Raji (cell line): Measurements from ENCODE around the gene CCDC33.

ENCODE experiments used
- POLR2A ChIP-seq: IDR thresholded peaks from 2 replicates; pipeline ENCODE4 v1.6.1; 2011; ENCODE audit warnings: low read depth, low read length, control low read depth; ENCODE audit not compliant: insufficient read depth

CCDC33 gene

DNA sequence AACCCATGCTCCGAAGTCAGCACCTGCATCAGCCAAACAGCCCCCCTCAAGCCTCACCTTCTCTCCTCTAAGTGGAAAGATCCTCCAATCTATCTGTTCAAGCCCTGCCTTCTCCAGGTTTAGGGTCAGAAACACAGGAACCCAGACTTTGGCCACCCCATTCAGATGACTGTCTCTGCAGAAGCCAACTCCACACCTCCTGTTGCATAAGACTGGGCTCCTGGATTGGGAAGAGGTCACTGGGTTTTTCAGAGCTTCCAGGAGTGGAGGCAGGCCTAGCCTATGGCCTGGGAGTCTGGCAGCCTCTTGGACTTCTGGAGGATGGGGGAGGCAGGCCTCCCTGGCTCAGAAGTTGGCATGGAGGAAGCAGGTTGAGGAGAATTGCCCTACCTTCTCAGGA is 21.5 kb downstream of the CCDC33 start:
- no peak for TF ChIP-seq POLR2A

DNA sequence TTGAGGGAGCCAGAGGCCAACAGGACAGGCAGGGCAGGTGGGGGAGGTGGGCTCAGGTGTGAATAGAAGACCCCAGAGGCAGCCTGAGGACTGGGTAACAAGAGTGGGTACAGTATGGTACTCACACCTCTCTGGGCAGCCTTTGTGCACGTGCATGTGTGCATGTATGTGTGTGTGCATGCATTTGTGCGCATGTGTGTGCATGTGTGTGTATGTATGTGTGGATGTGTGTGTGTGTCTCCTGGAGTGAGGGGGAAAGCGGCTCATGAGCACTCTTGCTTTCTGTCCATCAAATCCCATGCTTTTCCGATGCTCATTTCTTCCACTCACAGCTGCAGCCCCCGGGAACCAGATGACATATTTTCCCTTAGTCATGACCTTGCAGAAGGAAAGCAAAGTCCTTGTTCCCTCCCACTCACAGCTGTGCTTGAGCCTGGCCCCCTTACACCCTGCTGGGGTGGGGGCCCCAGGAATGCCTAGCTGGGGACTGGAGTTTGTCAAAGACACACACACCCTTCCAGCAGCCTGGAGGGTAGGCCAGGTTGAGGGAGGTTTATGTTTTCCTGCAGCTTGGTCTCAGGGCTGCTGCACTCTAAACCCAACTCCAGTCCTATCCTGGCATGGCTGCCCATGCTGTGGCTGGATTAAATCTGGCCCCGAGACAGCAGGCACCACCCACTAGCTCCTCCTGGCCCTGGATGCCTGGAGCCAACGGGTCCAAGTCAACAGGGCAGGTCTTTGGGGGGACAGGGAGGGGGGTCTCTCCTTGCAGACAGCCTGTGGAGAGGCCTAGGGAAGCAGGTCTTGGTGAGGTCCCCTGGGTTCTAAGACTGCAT is 22.5 kb downstream of the CCDC33 start:
- no peak for TF ChIP-seq POLR2A

DNA sequence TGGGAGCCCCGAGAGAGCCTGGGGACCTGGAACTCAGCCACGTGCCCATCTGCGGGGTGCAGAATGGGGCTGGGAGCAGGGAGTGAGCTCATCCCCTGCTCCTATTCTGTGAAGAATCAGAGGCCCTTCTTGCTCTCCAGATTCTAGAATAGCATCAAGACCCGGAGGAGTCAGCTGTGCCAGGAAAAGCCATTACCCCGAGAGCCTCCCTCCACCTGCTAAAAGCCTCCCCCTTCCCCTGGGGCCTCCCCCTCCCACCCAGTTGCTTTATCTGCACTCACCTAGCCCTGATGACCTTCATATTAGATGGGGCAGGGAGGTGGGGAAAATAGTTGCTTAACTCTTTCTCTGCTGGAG is 23.1 kb downstream of the CCDC33 start:
- no peak for TF ChIP-seq POLR2A

DNA sequence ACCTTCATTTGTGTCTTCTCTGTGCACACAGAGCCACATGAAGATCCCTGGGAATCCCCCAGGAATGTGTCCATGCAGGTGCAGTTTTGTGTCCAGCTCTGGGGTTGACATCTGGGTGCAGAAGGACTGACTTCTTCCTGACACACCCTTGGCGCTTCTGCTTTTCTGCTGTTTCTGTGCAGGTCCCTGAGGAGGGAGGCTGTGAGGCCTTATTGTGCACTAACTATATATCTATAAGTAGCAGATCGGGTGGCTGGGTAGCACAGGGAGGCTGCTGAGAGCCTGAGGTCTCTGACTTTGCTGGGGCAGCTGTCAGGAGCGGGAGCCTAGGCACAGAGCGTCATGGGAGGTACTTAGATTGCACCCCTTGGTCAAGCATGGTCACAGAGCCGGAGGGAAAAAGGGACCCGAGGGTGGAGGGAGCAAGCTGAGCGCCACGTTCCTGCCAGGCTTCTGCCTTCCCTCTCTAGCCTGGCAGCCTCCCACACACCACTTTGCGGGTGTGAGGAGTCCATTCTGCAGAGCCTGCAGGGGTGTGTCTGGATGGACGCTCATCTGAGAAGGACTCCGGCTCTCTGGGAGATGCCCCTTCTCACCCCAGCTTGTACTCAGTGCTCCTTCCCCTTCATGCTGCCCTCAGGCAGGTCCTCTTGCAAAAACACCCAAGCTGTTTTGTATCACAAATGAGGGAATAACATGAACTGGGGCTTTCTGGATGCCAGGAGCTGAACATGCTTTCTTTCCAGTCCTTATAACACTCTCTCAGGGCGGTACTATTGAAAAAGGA is 23.9 kb downstream of the CCDC33 start:
- no peak for TF ChIP-seq POLR2A

DNA sequence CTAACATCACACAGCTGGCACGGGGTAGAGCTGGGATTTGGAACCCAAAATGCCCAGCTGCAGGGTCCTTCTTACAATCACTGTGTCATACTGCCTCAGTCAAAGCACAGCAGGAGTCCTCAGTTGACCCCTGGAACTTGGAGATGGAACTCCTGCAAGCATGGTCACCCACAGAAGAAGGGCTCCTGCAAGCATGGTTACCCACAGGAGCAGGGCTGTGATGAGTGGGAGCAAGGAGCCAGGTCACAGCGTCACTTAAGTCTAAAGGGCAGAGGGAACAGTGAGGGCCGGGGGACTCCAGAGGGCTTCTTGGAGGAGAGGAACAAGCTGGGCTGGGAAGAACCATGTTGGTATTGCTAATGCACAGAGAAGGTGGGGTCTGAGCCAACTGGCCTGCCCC is 24.9 kb downstream of the CCDC33 start:
- no peak for TF ChIP-seq POLR2A

DNA sequence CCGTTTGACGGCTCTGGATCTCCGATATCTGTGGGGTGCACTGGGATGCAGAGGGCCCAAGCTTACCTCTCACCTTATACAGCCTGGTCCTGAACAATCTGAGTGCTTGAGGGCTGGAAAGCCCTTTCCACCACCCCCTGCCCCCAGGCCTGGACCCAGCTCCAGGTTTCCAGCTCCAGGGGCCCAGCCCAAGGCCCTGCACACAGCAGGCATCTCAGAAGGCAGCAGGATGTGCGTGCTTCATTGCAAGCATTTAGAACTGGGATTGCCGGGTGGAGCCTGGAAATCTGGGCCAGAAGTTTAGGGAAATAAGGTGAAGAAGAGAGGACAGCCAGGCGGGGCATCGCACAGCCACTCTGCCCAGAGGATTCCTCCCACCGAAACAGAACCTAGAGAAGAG is 25.6 kb downstream of the CCDC33 start:
- TF ChIP-seq POLR2A, result no peak

DNA sequence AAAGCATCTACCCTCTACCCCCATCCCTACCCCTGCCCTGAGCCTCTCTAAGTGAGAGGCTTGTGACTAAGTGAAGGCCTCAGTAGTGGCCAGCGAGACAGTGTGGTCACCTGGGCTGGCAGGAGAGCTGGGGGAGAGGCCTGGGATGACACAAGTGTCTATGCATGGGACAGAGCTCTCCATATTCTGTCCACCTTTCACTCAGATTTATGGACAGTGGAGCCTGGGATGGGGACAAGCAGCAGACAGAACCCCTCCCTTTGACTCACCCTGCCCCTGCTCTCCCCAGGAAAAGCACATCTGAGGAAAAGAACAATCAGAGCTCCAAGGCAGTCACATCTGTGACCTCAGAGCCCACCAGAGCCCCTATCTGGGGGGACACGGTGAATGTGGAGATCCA is 26.0 kb downstream of the CCDC33 start:
- TF ChIP-seq POLR2A, result no peak

DNA sequence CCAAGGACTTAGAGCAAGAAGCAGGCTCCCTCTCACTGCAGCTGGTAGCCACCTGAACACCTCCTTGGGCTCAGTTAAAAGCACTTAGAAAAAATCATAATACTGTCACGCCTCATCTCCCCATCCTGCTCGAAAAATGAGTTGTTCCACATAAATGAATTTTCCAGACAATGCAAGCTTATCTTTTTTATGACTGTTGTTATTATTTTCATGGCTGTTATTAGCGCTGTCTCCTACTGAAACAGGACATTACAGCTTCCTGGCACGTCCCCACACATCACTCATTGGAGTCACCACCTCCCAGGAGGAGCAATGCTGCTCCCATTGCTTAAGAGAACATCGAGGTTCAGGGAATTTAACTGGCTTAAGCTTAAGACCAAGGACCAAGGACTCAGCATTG is 26.5 kb downstream of the CCDC33 start:
- no peak for TF ChIP-seq POLR2A

DNA sequence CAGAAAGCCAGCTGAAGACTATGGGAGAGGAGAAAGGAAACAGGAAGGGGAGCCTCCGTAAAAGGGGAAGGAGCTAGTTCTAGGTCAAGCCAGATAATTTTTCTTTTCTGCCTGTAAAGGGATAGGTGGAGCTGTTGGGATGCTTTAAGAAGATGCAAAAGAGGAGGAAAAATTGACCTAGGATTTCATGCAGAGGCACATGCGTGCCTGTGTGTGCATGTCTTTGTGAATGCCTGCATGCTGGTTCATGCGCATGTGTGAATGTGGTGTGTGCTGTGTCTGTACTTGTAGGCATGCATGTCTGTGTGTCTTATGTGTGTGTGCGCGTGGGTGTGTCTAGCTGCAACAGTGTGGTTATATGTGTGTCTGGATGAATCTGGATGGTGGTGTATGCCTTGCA is 27.3 kb downstream of the CCDC33 start:
- no peak for TF ChIP-seq POLR2A

DNA sequence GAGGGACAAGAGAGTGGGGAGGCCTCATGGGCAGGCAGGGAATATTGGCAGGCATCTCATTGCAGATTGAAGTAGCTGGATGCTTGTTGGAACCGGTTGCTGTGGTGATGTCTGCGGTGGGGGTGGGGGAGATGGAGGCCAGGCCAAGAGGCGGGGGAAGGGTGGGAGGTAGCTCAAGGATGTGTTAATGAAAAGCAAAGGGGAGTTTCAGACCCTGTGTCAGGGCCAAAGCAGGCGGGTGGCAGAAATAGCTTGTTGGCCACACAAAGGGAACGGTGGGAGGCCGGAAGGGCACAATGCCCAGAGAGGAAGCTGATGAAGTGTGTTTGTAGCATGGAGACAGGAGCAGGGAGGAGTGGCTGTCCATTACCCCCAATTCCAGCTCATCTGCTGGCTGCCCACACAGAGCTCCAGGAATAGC is 28.0 kb downstream of the CCDC33 start:
- TF ChIP-seq POLR2A, result no peak

DNA sequence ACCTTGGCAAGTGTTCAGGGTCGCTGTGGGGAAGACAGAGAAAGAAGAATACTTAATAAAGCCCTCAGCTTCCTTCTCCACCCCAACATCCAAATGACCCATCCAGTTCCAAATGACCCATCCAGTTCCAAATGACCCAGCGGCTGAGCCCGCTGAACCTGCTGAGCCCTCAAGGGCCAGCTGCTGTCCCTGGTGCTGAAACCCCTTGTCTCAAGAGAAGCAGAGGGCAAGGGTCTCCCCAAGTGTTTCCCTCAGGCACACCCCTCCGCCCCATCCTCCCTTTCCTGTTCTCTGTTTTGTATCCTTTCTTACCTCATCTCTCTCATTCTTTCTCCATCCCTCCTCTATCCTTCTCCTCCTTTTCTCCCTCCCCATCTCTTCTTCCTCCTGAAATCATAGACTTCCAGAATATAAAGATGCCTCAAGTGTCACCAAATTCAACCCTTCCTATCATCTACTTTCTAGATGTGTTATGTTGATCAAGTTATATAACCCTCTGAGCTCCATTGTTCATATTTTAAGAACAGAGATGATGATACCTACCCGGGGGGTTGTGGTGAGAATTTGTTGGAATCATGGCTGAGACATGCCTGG is 29.0 kb downstream of the CCDC33 start:
- TF ChIP-seq POLR2A, result no peak

DNA sequence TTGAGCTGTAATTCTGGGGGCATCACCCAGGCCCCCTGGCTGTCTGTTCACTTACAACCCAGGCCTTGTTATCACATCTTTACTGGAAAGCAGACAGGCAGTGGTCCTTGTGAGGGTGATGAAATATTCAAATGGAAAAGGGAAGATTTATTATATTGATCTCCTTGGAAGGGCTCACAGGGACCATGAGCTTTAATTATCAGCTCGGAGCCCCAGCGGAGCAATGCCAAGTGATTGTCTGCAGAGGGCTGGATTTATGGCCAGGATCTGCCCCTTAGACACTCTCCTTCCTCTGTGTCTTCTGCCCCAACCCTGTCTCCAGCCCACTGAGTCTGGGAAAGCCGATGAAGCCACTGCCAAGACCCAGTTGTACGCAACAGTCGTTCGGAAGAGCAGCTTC is 31.9 kb downstream of the CCDC33 start:
- no peak for TF ChIP-seq POLR2A

DNA sequence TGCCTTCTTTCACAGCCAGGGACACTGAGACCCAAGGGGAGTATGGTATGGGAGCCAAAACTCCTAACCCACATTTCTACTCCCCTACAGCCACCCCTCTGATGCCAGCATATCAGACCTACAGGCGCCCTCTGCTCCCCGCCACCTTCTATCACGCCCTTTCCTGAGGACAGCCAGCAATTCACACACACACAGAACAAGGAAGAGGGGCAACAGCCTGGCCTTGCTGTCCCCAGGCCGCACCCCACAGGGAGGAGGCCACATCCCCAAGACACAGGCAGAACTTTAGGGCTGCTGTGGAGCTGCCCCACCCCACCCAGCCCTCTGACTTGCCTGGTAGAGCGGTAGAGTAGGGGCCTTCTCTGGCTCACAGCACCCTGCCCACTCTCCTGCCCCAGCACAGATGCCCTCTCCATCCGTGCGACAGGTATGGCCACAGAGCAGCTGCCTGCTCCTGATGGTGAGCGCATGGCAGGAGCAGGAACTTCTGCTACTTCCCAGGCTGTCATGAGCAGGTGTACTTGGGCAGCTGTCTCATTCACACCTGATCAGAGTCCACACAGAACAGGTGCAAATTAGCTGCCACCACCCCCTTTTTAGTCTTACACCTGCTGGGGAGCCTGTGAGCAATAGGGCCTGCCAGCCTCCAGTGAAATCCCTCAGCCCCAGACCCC is 33.4 kb downstream of the CCDC33 start:
- TF ChIP-seq POLR2A, result no peak

DNA sequence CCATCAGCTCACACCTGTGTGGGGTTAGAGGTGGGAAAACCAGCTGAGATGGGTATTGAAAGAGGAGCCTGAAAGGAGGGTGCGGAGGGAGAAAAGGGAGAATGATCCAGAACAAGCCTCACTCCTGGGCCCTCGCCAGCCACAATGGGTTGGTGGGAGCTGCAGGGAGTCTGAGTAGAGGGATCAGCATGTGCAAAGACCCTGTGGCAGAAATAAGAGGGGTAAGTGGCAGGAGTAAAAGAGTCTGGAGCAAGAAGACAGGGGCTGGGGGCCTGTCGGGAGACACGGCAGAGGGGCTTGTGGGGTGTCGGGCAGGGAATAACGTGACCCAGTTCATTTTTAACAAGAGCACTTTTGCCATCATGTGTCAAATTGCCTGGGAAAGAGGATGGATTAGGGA is 34.0 kb downstream of the CCDC33 start:
- no peak for TF ChIP-seq POLR2A

DNA sequence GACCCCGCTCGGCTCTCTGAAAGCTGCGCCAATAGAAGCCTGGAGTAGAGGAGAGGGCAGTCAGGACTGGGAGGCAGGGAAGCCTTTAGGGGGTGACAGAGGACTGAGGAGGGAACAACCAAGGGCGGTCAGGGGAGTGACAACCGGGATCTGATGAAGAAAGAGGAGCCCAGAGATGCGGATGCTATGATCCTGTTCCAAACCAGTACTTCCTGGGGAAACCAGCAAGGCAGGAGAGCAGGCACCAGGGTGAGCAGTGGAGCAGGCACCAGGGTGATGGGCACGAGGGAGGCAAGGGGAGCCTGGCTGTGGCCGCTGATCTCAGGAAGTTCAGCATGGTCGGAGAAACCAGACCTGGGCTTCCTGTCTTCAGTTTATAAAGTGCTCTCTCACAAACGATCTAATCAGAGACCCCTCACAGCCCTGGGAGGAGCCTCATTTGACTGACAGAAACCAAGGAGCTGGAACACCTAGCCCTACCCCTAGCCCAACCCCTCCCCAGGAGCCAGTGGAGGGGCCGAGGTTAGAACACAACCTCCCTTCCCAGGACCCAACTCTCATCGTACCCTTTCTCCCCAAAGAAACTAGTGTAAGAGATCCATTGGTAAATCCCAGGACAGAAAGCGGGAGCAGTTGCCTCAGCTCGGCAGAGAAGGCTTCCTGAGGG is 34.9 kb downstream of the CCDC33 start:
- no peak for TF ChIP-seq POLR2A
